ENCODE measurements around the gene COL8A2.

The COL8A2 gene

DNA sequence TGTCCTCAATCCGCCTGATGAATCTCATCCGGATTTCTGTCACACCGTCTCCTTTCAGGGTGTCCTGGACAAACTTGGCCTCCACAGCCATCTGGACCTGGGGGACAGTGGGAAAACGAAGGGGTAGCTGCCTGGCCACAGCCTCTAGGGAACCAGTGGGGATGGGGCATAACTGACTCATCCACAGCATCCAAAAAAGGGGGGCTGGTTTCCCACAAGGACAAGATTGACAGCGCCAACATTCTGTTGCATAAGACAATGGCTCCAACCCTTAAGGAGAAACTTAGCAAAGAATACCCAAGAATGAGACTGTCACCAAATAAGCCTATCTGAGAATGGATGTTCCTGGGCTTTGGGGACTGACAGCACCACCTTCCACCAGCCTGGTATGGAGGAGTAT lies 12.2 kb upstream of the COL8A2 start:
- DNase-seq (ENCODE audit: low spot score) = peak; percentile 1

DNA sequence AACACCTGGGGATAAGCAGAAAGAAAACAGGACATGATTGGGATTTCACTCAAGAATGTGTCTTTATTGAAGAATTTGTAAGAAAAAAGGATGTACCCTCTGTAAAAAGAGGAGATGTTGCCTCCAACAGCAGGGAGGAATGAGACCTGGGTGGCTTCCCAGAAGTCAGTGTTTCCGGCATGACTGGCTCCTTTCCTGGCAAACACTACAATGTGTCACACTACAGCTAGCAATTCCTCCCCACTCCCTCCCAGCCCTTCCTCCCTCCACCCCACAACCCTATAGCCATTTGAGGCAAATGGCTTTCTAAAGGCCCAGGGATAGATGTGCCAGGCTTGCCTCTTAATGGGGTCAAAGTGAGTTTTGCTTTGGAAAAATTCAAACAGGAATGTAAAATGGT lies 11.5 kb upstream of the COL8A2 start:
- DNase-seq (ENCODE audit: low spot score) = peak; percentile 3

- peak; percentile 1 for DNase-seq (ENCODE audit: low spot score)
These were observed 10.8 kb upstream of the COL8A2 start for GRCh38 chr1:36135796-36136195.

GRCh38 chr1:36135330-36135667 lies 10.3 kb upstream of the COL8A2 start:
- no peak for DNase-seq (ENCODE audit: low spot score)

GRCh38 chr1:36134505-36135329 lies 9.7 kb upstream of the COL8A2 start:
- peak; percentile 89 for DNase-seq (ENCODE audit: low spot score)

DNA sequence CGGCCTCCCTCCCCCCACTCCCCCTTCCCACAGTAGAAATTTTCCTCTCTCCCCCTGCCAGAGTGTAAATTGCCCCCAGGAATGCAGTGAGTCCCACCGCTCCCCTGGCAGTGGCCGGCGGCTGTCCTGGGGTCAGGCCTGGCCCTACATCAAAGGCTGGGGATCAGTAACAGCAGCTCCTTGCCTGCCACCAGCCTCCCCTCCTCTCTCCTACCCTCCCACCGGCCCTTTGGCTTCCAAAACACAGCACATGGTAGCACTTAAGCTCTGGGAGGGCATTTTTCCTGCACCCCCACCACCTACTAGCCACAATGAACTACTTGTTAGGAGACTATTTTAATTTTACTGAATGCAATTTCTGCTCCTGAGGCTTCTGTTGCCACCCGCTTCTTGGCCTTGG lies 9.0 kb upstream of the COL8A2 start:
- DNase-seq (ENCODE audit: low spot score) = peak; percentile 26

GRCh38 chr1:36133484-36133883 lies 8.5 kb upstream of the COL8A2 start:
- DNase-seq (ENCODE audit: low spot score) = peak; percentile 12

DNA sequence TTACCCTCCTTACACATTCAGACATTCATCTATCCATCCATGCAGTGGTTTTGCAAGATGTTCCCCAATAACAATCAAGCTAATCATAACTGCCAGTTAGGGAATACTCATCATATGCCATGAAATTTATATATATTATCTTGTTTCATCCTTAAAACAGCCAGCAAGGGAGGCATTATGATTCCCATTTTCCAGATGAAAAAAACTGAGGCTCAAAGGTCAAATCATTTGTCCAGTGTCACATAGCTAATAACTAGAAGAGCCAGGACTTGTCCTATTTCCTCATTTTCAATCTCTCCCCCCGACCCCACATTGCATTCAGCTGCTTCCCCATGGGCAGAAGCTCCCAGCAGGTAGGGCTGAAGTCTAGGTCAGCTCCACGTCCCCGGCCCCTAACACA lies 7.0 kb upstream of the COL8A2 start:
- DNase-seq (ENCODE audit: low spot score) = peak; percentile 2

GRCh38 chr1:36128905-36129206 lies 3.8 kb upstream of the COL8A2 start:
- no peak for DNase-seq (ENCODE audit: low spot score)

GRCh38 chr1:36128126-36128904 lies 3.3 kb upstream of the COL8A2 start:
- DNase-seq (ENCODE audit: low spot score) = peak; percentile 16

DNA sequence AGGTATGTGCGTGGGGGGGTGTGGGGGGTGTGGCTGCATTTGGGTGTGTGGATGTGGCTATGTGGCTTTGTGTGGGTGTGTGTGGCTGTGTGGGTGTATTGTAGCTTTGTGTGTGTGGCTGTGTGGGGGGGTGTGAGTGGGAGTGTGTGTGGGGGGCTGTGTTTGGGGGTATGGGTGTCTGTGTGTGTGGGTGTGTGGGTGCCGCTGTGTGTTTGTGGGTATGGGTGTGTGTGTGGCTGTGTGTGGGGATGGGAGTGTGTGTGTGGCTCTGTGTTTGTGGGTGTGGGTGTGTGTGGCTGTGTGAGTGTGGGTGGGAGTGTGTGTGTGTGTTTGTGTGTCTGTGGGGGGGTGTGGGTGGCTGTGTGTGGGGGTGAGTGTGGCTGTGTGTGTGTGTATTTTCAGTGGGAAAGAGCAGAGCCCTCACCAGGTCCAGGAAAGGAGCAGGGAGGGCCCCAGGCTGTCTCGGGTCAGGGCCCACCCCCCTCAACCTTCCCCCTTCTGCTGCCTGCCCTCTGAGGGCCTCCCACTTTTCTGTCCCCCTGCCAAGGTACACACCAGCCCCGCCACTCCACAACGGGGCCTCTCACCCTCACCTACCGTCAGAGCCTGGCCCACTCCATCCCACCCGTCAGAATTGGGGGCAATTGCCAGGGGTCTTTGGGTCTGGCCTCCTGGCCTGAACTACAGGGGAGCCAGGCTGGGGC lies 1.9 kb upstream of the COL8A2 start:
- peak; percentile 6 for DNase-seq (ENCODE audit: low spot score)

GRCh38 chr1:36126005-36126716 lies 1.1 kb upstream of the COL8A2 start:
- peak; percentile 17 for DNase-seq (ENCODE audit: low spot score)

DNA sequence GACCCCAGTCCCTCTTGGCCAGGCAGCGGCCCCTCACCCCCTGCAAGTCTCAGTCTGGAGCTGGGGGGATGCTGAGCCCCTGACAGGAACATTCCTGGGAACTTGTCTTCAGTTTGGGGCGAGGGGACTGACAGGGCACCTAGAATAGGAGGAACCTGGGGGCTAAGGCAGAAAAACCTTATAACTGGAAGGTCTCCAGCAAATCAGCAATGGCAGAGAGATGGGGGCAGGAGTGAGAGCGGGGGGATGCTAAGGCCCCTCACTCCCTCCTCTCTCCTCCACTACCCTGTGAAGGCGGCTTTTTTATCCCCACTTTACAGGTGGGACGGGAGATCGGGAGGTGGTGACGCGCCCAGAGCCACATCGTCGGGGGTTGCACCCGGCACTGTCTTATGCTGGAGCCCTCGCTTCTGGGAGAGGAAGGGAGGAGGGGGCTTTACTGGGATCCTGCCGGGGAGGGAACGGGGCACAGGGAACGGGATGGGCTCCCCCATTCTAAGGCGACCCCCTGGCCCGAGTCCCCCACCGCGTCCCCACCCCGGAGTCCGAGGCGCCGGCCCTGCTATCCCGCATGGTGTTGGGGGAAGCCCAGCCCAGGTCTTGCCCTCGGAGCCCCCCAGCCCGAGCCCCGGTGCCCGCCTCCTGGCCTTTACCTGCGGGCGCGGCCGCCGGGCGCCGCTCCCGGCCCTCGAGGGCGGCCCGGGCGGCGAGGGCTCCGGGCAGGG lies 456 bp downstream of the COL8A2 start:
- DNase-seq (ENCODE audit: low spot score) = peak; percentile 33

GRCh38 chr1:36123356-36123755 lies 1.7 kb downstream of the COL8A2 start:
- DNase-seq (ENCODE audit: low spot score) = peak; percentile 3

- no peak for DNase-seq (ENCODE audit: low spot score)
These were observed 2.7 kb downstream of the COL8A2 start for GRCh38 chr1:36122062-36123030.

- DNase-seq (ENCODE audit: low spot score) = no peak
These were observed 5.6 kb downstream of the COL8A2 start for GRCh38 chr1:36119456-36119855.

GRCh38 chr1:36118447-36119204 lies 6.4 kb downstream of the COL8A2 start:
- DNase-seq (ENCODE audit: low spot score) = no peak

- no peak for DNase-seq (ENCODE audit: low spot score)
These were observed 8.1 kb downstream of the COL8A2 start for GRCh38 chr1:36116901-36117300.

- DNase-seq (ENCODE audit: low spot score) = no peak
These were observed 9.1 kb downstream of the COL8A2 start for GRCh38 chr1:36115931-36116330.

DNA sequence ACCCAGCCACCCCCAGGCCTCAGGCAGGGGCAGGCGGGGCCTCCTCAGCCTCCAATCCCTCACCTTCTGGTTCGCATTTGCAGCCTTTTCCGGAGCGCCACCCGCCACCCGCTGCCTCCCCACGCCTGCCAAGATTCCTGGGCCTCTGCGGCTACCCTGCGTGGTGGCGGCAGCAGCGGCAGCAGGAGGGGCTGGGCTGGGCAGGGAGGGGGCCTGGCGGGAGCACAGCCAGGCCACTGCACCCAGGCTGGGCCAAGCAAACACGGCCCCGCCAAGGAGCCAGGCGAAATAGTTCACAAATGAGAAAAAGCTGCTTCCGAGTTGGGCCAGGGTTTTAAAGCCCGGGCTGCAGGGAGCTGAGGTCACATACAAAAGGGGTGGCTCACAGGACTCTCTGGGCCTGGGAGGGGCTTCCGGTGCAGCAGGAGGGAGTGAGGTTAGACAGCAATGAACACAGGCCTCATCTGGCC lies 9.8 kb downstream of the COL8A2 start:
- peak; percentile 56 for DNase-seq (ENCODE audit: low spot score)
